NCI-H345 (cell line): ENCODE results near the gene GALNT14.

ENCODE experiments used
- DNase-seq: peaks from one replicate; lab custom pipeline; 2025; lab: John Stamatoyannopoulos, UW

The GALNT14 gene

DNA sequence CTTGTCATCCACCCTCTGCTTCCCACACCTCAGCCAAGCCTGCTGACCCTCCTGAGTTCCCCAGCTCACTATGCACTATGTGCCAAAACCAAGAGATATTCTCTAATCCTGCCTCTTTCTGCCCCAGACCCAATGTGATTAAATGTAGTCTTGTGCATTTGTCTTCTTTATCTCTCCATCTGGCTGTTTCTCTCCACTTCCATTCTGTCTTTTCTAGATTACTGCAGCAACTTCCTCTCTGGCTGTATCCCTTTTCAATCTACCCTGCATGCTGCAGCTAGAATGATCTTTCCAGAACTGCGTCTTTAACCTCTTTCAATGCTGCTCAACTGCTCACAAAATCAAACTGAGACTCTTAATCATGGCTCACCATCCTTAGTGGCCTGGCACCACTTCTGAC lies 164.1 kb downstream of the GALNT14 start:
- no peak for DNase-seq

DNA sequence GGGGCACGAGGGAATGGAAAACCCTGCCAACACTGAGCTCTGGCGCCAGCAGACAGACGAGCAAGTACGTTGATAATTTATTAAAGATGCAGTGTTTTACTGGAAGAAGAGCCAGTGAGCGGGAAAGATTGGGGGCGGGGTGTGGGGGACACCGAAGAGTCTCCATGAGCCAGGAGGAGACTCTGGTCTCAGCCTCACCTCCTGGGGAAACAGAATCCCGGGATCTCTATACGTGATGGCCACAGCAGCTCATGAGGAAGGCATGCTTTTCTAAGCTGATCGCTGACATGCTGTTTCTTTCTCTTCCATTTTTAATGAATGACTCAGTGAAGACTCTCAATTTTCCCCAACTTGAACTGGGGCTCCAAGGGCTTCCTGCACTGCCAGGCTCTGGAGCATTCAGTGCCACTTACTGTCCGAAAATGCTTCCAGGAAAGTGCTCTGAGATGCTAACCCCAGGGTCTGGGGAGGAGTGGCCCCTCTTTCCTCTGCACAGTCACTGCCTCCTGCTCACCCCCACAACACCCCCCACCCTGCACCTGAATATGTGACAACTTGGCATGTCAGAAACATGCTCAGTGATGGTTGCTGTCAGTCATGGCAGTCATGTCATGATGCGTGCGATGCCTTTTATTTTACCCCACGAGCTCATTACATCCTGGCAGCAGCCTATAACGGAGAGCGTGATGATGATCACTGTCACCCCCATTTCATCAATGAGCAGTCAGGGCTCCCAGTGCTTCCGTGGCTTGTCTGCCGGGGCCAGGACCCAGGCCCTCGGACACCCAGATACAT lies 166.8 kb downstream of the GALNT14 start:
- DNase-seq, result no peak

DNA sequence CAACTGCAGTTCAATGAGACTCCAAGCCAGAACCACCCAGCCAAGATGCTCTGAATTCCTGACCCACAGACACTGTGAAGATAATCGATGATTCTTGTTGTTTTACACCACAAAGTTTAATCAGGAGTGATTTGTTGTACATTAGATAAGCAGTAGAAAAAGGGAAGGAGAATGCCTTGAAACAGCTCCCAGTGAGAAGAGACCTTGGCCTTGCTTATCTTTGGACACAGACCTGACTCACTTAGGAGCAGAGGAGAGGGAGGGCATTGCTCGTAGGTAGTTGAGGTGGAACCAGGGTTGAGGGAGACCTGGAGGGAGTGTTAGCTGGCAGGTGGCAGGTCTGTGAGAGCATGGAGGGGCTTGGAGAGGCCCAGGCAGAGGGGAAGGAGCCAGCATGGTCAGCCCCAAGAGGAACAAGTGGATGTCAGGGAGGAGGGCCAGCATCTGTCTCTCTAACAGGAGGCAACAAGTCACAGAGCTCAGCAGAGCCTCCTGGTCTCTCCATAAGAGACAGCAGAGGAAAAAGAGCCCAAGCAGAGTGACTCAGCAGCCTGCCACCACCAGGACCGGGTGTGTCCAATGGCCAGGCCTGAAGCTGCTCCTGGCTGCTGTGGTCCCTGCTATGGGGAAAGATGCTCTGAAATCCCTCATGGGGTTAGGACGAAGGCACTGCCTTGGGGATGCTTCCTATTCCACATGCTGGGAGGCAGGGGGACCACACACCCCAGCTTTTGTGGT lies 169.4 kb downstream of the GALNT14 start:
- DNase-seq, result no peak

DNA sequence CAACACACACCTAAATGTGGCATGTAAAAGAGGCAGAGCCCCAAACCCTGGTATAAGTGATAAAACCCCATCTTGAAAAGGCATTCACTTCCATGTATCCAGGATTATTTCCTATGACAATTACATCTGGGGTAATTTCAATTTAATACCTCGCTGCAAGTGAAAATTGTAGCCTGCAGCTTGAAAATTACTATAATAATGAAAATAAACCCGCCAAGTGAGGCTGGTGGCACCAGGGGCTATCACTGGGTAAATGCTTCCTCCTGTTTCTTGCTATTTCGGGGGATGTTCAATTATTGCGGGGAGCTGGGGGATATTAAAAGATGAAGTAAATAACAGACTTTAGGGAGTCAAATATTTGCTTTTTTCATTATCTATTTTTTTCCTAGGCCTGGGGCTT lies 171.5 kb downstream of the GALNT14 start:
- no peak for DNase-seq

DNA sequence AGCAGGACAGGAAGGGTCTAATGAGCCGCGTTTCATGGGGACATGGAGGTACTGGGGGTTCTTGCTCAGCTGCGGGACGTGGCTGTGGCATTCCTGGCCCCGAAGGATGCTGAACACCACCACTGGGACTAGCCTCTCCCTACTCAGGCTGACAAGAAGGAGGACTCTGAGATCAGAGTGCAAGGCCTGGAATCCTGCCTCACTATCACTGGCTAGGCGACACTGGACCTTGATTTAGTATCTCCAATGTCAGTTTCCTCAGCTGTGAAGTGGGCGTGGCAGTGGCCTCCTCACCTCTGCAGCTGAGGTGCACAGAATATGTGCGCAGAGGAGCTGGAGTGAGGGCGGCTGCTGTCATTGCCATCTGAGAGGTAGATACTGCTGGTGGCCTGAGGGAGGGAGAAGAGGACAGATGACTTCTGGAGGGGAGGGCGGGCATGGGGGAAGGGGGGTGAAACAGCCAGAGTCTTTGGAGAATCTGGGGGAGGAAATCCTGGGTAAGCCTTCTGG lies 173.2 kb downstream of the GALNT14 start:
- DNase-seq, result no peak

DNA sequence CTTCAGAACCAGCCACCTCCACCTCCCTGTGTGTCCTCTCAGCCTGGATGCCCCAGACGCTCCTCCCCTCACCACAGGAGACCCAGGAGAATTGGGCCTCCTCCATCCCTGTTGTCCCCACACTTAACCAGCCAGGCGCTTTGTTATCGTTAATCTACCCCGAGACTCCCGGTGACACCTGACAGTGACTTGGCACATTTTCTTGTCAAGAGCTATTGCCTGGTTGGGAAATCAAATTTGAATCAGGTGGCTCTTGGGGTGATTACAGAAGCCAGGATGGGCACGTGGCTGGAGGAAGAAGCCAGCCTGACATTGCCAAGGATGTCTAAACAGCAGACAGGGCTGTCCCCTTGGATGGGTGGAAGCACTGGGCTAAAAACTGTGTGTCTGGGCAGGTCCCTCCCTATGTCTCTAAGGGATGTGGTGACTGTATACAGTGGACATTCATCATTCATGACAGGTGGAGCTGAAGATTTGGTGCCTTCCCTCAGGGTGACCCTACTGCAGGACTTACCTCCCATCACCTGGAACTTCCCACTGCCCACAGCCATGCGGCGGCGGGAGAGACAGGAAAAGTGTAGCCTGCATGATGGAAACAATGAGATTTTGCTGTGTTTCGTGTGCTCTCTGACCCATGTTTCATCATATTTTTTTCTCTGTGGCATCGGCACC lies 173.8 kb downstream of the GALNT14 start:
- peak; percentile 88 for DNase-seq

DNA sequence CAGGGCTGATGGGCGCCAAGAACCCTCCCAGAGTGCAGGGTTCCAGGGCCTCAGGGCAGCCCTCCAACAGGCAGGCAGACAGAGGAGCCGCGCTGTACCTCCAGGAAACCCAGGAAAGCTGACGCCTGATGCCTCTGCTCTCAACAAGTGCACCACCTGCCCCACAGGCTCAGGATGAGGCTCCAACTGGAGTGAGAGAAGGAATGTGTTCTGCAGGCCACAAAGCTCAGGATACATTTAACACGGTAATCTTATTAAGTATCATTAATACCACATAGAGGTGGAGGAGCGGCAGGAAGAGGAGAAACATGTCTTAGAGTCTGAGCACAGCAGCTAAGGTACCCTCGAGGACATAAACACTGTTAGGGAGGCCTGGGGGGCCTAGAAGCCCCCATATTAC lies 175.1 kb downstream of the GALNT14 start:
- no peak for DNase-seq

DNA sequence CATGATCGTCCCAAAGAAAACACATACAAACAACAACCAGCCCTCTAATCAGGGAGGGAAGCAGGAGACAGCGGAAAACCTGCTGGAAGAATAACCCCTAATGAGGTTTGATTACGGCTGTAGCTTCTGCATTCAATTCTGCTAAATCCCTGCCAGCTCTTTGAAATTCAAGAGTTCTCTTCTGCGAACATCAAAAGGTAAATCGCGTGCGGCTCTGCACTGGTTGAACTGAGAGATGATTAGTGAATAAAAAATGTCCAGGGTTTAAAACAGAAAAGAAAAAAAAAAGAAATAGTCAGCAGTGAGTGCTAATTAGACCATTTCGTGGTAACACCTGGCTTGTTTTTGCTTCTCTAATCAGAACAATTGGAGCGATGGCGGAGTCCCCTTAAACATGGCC lies 178.0 kb downstream of the GALNT14 start:
- peak; percentile 13 for DNase-seq

DNA sequence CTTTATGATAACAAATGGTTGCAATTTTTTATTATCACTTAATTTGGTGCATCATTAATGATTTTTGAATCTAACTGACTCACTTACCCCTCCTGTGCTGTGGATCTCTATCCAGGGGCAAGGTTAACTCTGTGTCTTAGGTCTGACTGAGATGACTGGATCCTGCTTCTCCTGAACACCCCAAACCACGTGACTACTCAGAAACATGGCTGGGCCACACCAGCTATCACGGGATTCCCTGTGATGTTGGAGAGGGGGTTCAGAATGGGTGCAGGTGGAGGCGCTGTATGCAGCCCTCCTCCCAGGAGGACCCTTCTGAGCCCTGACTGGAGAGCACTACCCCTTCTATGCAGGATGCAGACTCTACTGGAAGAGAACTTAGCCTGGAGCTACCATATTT lies 178.6 kb downstream of the GALNT14 start:
- DNase-seq, result no peak

DNA sequence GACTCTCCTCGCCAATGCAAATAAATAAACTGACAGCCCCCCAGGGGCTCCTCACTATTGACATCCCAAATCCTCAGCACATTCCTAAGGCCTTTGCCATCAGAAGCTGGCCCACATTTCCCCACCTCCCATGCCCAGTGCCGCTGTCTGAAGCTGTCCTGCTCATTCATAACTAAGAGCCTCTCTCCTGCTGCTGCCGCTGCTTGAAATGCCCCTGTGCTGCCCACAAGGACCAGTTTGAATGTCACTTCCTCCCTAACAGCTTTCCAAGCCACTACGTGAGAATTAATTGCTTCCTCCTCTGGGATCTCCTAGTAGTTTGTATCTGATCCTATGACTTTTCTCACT lies 179.3 kb downstream of the GALNT14 start:
- no peak for DNase-seq

DNA sequence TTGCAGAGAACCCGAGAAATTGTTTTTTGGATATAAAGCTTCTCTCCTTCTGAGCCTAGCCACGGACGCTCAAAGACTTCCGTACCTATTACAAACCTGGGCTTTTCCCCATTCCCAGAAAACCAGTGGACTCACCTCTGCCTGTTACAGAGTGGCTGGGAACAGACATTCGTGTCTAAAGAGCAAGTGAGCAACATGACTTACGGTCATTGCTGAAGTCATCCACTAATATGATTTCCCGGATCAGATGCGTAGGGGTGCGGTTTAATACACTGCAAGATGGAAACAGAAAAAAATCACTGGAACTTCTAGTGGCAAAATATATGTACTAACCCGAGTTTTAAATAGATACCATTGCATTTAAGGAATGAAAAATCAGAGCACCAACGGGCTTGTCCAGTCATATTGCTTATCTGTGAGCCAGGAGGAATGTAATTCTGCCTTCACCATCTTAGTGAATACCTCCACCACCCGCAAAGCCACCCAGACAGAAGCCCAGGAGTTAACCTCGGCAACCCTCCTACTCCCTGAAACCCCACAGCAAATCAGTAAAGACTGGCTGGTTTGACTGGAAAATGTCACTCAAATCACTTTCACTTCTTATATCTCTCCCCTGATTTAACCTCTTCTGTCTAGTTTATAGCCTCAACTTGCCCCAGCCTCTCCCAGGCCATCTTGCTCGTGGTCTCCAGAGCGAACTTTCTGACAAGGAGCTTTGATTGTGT lies 179.9 kb downstream of the GALNT14 start:
- no peak for DNase-seq

DNA sequence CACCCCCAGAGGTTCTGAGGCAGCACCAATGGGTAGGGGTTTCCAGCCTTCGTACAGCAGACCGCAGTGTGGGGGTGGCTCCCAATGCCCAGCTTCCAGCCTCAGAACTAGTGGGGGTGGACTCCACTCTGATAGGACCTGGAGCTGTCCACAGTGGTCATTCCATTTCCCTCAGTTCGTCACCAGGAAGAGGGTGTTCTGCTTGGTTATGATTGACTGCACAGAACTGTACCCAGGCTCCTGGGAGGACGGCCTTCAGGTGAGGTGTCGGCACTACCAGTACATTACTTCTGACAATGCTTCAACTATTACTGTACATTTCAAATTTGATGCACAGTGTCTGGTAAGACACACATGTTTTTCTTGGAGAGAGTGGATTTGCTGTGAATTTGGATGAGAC lies 180.6 kb downstream of the GALNT14 start:
- DNase-seq, result no peak

DNA sequence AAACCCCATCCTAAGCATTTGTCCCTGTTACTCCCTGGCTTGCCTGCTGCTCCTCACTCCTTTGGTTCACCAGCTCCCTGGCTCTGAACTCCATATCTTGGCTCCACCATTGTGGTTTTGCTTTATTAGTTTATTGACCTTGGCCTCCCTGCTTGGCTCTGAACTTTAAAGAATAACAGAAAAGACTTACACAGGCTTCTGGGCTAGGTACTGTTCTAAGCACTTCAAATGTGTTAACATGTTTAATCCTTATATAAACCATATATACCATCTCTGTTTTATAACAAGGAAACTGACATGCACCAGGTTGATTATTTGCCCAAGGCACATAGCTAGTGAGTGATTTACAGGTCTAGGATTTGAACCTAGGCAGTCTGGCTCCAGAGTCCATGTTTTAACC lies 181.2 kb downstream of the GALNT14 start:
- DNase-seq, result no peak

DNA sequence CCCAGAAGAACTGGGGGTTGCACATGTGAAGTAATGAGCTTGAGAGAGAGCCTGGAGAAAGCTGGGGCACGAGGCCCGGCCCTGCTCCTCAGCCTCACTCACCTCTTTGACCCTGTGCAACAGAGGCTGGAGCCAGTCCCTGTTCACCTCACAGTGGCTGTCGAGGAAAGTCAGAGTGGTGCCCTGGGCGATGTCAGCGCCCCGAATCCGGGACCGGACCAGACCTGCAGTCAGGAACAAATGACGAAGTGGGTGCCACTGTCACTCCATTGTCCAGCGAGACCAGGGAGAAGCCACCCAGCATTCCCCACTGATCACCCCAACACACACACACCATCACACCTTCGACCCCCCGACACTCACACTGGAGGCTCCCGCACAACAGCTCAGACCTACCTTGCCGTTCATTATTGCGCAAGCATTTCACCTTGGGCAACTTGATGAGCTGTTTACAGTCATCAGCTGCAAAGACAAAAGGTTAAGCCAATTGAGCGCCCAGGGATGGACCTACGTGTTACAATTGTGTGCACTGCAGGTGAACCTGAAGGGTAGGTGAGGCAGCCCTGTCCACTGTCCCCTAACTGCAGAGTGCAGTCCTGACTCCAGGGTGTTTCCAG lies 182.6 kb downstream of the GALNT14 start:
- no peak for DNase-seq

DNA sequence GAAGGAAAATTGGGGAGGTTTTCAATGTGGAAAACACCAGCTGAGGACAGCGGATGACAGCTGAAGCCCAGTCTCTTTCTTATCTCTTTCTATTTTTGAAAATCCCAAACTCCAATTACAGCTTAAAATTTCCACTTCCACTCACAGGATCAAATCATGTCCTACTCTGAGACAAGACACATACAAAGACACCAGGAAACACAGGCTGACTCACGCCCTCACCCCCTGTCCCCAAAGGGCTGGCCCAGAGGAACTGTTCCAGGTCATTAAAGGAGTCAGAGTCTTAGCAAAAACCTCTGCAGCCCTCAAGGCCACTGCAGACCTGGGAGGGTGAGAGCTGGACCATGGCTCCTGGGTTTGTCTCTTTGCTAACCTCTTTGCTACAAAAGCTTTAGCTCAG lies 187.9 kb downstream of the GALNT14 start:
- no peak for DNase-seq

DNA sequence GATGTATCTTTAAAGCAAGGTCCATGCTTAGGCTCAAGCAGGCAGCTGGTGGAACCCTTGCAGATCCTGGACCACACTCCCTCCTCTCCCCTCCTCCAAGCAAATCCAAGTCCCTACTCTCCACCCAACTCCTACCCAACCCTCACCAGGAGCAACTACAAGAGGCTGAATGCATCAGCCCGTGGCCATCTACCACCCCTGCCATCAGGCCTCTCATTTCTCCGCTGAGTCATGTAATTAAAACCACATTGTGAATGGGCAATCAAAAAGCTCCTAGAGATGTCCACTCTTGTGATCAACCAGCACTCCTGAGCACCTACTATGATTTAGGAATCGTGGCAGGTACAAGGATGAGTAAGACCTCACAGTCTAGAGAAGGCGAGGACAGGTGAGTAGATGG lies 188.8 kb downstream of the GALNT14 start:
- DNase-seq, result no peak

DNA sequence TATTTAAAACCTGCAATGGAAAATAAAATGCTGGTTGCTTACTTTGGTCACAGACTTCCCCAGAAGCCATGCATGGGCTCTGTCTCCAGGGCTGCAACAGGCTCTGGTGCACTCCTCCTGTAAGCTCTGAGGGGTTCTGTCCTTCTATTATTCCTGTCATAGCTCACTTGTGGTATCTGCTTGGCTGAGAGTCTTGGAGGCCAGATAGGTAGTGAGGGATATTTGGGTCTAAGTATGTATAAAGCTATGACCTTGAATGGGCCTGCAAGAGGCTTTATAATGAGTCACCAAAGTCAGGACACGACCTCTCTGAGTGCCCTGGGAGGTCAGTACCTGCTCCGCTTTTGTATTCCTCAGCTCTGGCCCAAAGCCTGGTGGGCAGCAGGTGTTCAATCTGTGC lies 189.4 kb downstream of the GALNT14 start:
- DNase-seq, result no peak

DNA sequence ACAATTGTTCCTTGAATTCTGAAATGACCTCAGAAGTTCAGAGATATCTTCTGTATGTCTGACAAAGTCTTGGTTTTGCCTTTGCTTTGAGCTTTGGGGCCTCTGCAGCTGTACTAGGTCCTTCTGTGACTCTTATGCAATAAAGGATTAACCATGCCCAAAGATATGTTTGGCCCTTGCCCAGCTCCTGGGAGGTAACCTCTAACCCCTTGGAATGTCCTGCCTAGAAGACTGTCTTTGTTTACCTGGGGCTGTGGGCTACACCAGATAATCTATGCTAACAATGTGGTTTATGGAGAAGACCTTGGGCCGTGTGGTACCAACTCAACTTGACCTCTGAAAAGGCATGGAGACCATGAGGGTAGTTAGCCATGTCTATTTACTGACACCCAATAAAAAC lies 190.1 kb downstream of the GALNT14 start:
- DNase-seq, result no peak

DNA sequence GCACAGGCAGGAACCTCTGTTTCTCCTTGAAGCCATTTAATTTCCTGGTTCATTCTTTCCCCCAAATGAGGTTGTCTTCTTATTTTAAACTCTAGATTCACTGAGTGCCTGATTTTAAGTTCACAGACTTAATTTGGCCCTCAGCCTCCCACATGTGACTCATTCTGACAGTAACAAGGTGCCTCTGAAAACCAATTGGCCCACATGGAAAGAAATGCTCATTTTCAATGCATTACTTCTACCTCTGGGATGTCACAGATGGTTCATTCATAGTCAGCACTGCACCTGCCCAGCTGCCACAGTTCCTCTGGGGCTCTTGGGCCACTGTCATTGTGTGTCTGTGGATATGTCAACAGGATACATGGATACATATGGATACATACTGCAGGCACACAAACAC lies 190.6 kb downstream of the GALNT14 start:
- no peak for DNase-seq

DNA sequence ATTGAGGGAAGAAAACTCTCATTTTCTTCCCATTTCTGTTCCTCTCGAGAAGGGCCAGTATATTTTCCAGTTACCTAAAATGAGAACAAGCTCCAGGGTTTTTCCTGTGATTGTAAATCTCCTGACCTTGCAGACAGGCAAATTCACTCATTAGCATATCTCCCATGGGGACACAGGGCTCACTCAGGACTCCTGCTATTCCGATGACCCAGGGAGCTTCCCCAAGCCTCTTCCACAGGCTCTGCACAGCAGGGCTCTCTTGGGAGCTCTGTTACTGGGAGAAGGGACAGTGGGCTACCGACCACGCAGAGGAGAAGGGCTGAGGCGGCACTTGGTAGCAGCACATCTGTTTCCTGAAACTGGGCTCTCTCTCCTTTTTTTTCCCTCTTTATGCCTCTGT lies 195.8 kb downstream of the GALNT14 start:
- no peak for DNase-seq

DNA sequence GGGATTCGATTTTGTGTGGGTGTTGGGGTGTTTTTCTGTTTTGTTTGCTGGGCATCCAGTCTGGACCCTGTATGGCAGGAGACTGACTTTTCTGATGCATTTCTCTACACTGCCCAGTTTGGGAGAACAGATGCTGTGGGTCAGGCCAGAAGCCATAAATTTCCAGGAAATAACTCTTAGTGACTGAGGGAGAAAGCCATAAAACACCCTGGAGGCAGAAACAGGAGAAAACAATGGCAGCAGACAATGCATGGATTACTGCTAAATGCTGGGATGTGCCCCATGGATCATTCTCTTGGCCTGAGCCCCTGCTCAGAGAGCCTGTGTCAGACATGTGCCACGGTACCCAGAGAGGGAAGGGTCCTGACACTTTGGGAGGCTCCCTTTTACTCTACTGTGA lies 197.4 kb downstream of the GALNT14 start:
- DNase-seq, result no peak

DNA sequence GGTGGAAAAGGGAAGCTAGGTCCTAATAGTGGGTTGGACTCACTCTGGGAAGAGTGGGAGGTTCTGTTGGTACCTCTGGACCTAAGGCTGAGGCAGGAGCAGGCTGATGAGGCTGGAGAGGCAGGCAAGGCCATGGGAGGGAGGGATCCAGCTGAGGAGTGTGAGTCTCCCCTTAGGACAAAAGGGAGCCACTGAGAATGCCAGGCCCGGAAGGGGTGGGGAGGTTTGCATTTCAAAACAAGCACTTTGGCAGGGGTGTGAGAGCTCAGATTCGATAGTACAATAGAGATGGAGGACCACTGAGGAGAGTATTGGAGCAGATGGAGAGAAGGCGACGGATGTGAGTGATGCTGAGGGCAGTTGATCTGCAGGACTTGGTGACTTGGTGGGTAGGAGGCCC lies 198.9 kb downstream of the GALNT14 start:
- peak; percentile 6 for DNase-seq
